ENCODE data around the gene COL27A1.

Gene COL27A1

GRCh38 chr9:114242837-114243236 lies 87.5 kb downstream of the COL27A1 start:
- no peak for DNase-seq (ENCODE audit: low read depth in 1 of 2, low spot score in 1 of 2)

GRCh38 chr9:114243240-114243639 lies 87.9 kb downstream of the COL27A1 start:
- DNase-seq (ENCODE audit: low read depth in 1 of 2, low spot score in 1 of 2) = no peak

DNA sequence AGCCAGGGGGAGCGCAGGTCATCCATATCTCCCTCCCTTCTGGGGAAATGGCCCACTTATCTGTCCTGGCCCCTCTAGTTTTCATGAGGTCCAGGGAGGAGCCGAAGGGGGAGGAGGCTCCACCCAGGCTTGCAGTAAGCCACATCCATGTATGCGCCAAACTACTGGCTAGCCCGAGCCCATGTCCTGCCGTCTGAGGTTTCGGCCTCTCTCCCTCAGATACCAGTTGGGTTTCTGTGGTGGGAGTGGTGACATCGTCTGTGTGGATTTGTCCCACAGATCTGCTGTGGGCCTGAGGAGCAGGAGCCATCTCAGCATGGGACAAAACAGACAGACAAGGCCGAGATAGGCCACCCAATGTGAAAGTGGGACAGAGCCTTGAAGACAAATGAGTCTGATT lies 89.2 kb downstream of the COL27A1 start:
- DNase-seq (ENCODE audit: low read depth in 1 of 2, low spot score in 1 of 2) = no peak

DNA sequence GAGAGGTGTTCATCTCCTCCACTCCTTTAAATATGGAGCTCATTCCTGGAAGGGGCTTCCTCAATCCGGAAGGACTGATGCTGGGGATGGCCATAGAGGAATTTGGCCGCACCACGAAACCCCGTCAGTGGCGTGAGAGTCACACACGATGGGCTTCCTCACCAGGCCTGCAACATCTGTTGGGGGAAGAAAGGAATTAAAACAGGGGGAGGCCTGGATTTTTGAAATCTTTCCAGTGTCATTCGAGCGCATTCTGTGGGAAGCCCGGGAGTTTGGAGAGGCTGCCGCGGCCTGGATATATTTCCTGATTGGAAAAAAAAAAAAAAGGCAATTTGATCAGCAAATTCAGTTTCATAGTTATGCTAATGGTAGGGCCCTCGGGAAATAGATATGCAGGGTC lies 91.2 kb downstream of the COL27A1 start:
- no peak for DNase-seq (ENCODE audit: low read depth in 1 of 2, low spot score in 1 of 2)

GRCh38 chr9:114247077-114247476 lies 91.7 kb downstream of the COL27A1 start:
- DNase-seq (ENCODE audit: low read depth in 1 of 2, low spot score in 1 of 2) = no peak

DNA sequence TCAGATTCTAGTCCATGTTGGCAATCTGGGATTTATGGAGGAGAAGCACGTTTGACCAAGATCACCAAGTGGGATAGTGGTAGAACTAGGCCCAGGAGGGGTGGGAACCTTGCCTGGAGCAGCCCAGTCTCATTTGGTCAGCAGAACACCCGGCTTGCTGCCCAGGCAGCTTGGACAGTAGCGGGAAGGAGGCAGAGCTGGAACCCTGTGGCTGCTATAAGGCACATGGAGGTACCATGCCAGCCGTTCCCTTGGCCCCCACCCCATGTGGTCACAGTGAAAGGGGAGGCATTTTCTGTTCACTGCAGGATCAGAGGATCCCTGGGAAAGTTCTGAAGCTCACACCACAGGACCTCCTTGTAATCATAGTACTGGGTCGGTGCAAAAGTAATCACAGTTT lies 92.2 kb downstream of the COL27A1 start:
- no peak for DNase-seq (ENCODE audit: low read depth in 1 of 2, low spot score in 1 of 2)

GRCh38 chr9:114248299-114248707 lies 93.0 kb downstream of the COL27A1 start:
- no peak for DNase-seq (ENCODE audit: low read depth in 1 of 2, low spot score in 1 of 2)

- DNase-seq (ENCODE audit: low read depth in 1 of 2, low spot score in 1 of 2) = no peak
Observed at GRCh38 chr9:114249424-114250234, 94.3 kb downstream of the COL27A1 start.

GRCh38 chr9:114250235-114250568 lies 94.9 kb downstream of the COL27A1 start:
- no peak for DNase-seq (ENCODE audit: low read depth in 1 of 2, low spot score in 1 of 2)

DNA sequence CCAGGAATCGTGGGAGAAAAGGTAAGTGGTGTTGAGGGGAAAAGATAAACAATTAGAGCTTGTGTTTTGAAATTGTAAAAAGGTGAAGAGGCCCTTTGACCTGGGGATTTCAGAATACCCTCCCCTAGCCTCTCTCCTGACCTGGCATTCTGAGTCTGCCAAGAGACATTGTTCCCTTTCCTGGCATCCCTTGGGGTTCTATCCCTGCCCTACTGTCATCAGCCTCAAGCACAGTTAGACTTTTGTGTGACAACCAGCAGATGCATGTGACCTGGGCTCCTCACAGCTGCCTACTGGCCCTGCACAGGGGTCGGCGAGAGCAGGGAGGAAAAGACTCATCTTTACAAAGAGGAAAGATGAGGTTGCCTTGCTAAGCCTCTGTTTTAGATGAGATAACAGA lies 95.3 kb downstream of the COL27A1 start:
- no peak for DNase-seq (ENCODE audit: low read depth in 1 of 2, low spot score in 1 of 2)

DNA sequence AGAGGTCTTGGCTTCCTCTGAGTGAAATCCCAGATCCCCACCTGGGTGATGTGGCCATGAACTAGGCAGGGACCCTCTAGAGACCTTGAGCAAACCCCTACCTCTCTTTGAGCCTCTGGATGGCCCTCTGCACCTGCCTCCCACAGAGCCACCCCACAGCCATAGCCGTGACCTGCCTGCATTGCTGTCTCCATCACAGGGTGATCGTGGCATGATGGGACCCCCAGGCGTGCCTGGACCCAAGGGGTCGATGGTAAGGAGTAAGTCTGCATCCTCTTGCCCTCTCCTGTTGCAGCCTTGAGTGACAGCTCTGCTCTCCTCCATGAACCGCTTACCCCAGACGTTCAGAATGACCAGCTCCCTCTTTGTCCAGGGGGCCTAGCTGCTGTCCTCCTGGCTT lies 97.1 kb downstream of the COL27A1 start:
- no peak for DNase-seq (ENCODE audit: low read depth in 1 of 2, low spot score in 1 of 2)

GRCh38 chr9:114256827-114257328 lies 101.5 kb downstream of the COL27A1 start:
- no peak for DNase-seq (ENCODE audit: low read depth in 1 of 2, low spot score in 1 of 2)

- no peak for DNase-seq (ENCODE audit: low read depth in 1 of 2, low spot score in 1 of 2)
Observed at GRCh38 chr9:114258218-114258617, 102.9 kb downstream of the COL27A1 start.

- DNase-seq (ENCODE audit: low read depth in 1 of 2, low spot score in 1 of 2) = no peak
Observed at GRCh38 chr9:114258866-114259797, 103.8 kb downstream of the COL27A1 start.

- no peak for DNase-seq (ENCODE audit: low read depth in 1 of 2, low spot score in 1 of 2)
Observed at GRCh38 chr9:114259798-114260523, 104.6 kb downstream of the COL27A1 start.

DNA sequence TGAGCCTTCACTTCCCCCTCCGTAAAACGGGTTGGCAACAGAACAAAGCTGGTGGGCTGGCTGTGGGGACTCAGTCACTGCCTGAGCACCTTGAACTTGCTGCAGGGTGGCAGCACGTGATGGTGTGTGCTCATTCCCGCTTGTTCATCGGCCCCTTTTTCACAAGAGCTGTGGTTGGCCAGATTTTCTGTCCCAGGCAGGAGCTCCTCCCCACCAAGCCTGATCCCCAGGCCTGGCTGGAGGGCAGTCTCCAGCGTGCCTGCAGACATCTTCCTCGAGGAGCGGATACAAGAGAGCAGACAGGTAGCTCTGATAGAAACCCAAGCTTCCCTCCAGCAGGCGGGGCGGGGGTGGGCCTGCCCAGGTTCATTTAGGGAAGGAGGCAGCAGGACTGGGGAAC lies 105.7 kb downstream of the COL27A1 start:
- DNase-seq (ENCODE audit: low read depth in 1 of 2, low spot score in 1 of 2) = no peak

GRCh38 chr9:114261987-114262386 lies 106.7 kb downstream of the COL27A1 start:
- no peak for DNase-seq (ENCODE audit: low read depth in 1 of 2, low spot score in 1 of 2)

GRCh38 chr9:114263853-114264510 lies 108.6 kb downstream of the COL27A1 start:
- DNase-seq (ENCODE audit: low read depth in 1 of 2, low spot score in 1 of 2) = no peak

DNA sequence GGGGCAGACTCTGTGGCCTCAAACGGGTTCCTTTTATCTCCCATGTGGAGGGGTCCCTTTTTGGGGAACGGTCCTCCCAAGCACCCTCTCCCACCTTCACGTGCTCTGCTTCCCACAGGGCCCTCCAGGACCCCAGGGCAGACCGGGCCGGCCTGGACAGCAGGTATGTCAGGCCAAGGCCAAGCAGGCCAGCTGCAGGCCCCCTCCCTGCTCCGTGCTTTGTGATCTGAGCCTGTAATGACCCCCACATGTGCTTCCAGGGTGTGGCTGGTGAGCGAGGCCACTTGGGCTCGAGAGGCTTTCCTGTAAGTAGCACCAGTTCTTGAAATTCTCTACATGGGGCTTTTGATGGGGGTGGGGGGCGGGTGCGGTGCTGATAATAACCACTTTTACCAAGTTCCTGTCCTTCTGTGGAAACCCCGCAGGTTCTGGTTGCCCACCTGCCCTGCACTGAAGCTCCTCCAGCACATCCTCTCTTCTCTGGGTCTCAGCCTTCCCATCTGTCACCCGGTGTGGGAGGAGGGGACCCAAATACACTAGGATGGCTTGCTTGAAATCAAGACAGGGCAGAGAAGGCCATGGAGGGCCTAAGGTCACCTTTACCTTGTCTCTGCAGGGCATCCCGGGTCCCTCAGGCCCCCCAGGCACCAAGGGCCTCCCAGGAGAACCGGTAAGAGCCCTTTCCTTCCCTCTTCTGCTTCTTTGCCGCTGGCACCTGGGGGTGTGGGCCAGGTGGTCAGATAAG lies 109.6 kb downstream of the COL27A1 start:
- no peak for DNase-seq (ENCODE audit: low read depth in 1 of 2, low spot score in 1 of 2)

- DNase-seq (ENCODE audit: low read depth in 1 of 2, low spot score in 1 of 2) = no peak
Observed at GRCh38 chr9:114266969-114267368, 111.6 kb downstream of the COL27A1 start.

Measured in stimulated activated CD4-positive, alpha-beta T cell treated with anti-CD3 and anti-CD28 coated beads, Interleukin-15, amount 100 ng/mL, for 1 hour (primary cell).